ENCODE results near the gene XPO5. TPM values are rescaled to one million over a fixed set of nuclear protein-coding genes. Genes with fewer than 3 reads are reported as not detected.
A peak's percentile ranks its signal among the peaks of the same experiment; 100 is the strongest.

The XPO5 gene
- total and polyA plus RNA-seq, 7 donors: 3.0 to 53.7 (median 13.7) TPM

- H3K36me3 ChIP-seq: peaks cover 38 to 66% (median 46%) of the 10 kb centered on the region in 4 donors
- intact Hi-C loops (cut with DNase I): loop anchor here (2.0 to 10.0 kb wide), 2 partner anchors 113 to 341 kb away; partner anchors contain the start of genes GTPBP2 and SRF
- WGBS, 2 donors: 71 to 79% methylated on average over 9 of the region's 9 CpGs
Observed at GRCh38 chr6:43515808-43516207, 60.0 kb downstream of the XPO5 start.

GRCh38 chr6:43511824-43512415 lies 63.9 kb downstream of the XPO5 start:
- TF ChIP-seq POLR2AphosphoS5 (IDR thresholded peaks at IDR 0.05) (no peak), EP300 (IDR thresholded peaks at IDR 0.05) (no peak), CTCF (IDR thresholded peaks at IDR 0.05) (no peak), POLR2A (IDR thresholded peaks at IDR 0.05) (no peak)
- Histone ChIP-seq H3K27me3 (peaks cover 0 to 14% (median 0%) of the 10 kb centered on the region in 3 donors), H3K27ac (no peak overlapping the region), H3K4me1 (peaks cover 0 to 45% (median 42%) of the 10 kb centered on the region in 4 donors), H3K36me3 (peaks cover 24 to 49% (median 32%) of the 10 kb centered on the region in 4 donors), H3K9me3 (no peaks in the 10 kb centered on the region), H3K4me3 (no peak overlapping the region)
- intact Hi-C loops (cut with DNase I): loop anchor here (10.0 kb wide), 1 partner anchor 337 kb away; the partner anchor contains the start of gene SRF
- no peak for DNase-seq
- WGBS, 2 donors: 91 to 95% methylated on average over 11 of the region's 11 CpGs

More at GRCh38 chr6:43515808-43516207, 60.0 kb downstream of the XPO5 start:
- Histone ChIP-seq H3K4me3 (peak overlapping the region; percentile 73 to 94 (median 79)), H3K4me1 (peaks cover 0 to 42% (median 36%) of the 10 kb centered on the region in 4 donors), H3K9me3 (no peaks in the 10 kb centered on the region), H3K27me3 (no peaks in the 10 kb centered on the region), H3K27ac (peak overlapping the region in 3 of 4 donors; percentile 84 to 91 (median 85))
- DNase-seq: no peak
- TF ChIP-seq POLR2A (IDR thresholded peaks at IDR 0.05) (no peak), POLR2AphosphoS5 (IDR thresholded peaks at IDR 0.05) (no peak), EP300 (IDR thresholded peaks at IDR 0.05) (no peak), CTCF (IDR thresholded peaks at IDR 0.05) (no peak)

- intact Hi-C loops (cut with DNase I): loop anchor here (10.0 kb wide), 1 partner anchor 336 kb away; the partner anchor contains the start of gene SRF
- Histone ChIP-seq H3K36me3 (peaks cover 24 to 50% (median 32%) of the 10 kb centered on the region in 4 donors), H3K4me1 (peaks cover 0 to 45% (median 38%) of the 10 kb centered on the region in 4 donors), H3K4me3 (peak overlapping the region in 3 of 4 donors; percentile 66 to 86 (median 80)), H3K27ac (peak overlapping the region; percentile 63 to 71 (median 64)), H3K9me3 (no peaks in the 10 kb centered on the region), H3K27me3 (peaks cover 0 to 14% (median 0%) of the 10 kb centered on the region in 3 donors)
- TF ChIP-seq POLR2AphosphoS5 (IDR thresholded peaks at IDR 0.05) (no peak), POLR2A (IDR thresholded peaks at IDR 0.05) (no peak), EP300 (IDR thresholded peaks at IDR 0.05) (no peak), CTCF (IDR thresholded peaks at IDR 0.05) (no peak)
- no peak for DNase-seq
- 21 to 74% methylated on average over 10 of the region's 10 CpGs for WGBS, 2 donors
Observed at GRCh38 chr6:43510827-43511163, 65.0 kb downstream of the XPO5 start.

GRCh38 chr6:43509984-43510826 lies 65.6 kb downstream of the XPO5 start, which contains the start of gene LRRC73:
Gene LRRC73, minus strand, starts transcription at chr6:43510346. Its CDS starts 561 bp downstream, at chr6:43509785.
- peaks cover 0 to 39% (median 32%) of the 10 kb centered on the region in 4 donors for H3K4me1 ChIP-seq
- H3K36me3 ChIP-seq: peaks cover 24 to 52% (median 33%) of the 10 kb centered on the region in 4 donors
- peak within 1 kb of the TSS; percentile 50 to 86 (median 73) for H3K4me3 ChIP-seq
- peak; percentile 92 for DNase-seq
- WGBS, 2 donors: 2 to 9% methylated on average over 96 of the region's 96 CpGs
- intact Hi-C loops (cut with DNase I): loop anchor here (5.0 to 10.0 kb wide), 4 partner anchors 143 to 335 kb away; partner anchors contain the start of genes DNPH1, SRF and ZNF318
- peak in 3 of 4 donors; percentile 31 to 60 (median 59) for TF ChIP-seq POLR2AphosphoS5 (IDR thresholded peaks at IDR 0.05)
- TF ChIP-seq CTCF (IDR thresholded peaks at IDR 0.05): no peak
- peaks cover 0 to 14% (median 0%) of the 10 kb centered on the region in 3 donors for H3K27me3 ChIP-seq
- H3K9me3 ChIP-seq: no peaks in the 10 kb centered on the region
- peak within 1 kb of the TSS; percentile 63 to 71 (median 64) for H3K27ac ChIP-seq

All from sigmoid colon (tissue), 7 donors.